Thyroid gland (tissue), 4 donors: Measurements from ENCODE around the gene PLXNA4.

Source experiments
- POLR2A ChIP-seq, 2 donors: fragments of 450-650 bp; IDR thresholded peaks; one replicate each; pipeline ENCODE4 v1.6.1; 2017; ENCODE audit warnings: antibody characterized with exemption in 2 of 2, mild to moderate bottlenecking in 2 of 2, moderate library complexity in 1 of 2
- TF ChIP-seq, protein P1 (sequence below), 6 experiments: fragments of 200-600 bp in 3 of 6; fragments of 450-650 bp in 3 of 6; sonication (generic) in 3 of 6; IDR thresholded peaks; one replicate each; pipeline ENCODE4 v1.5.1; 2016 to 2019; ENCODE audit warnings: antibody characterized with exemption in 6 of 6, mild to moderate bottlenecking in 2 of 6, inconsistent platforms in 1 of 6, moderate library complexity in 1 of 6

DNA sequence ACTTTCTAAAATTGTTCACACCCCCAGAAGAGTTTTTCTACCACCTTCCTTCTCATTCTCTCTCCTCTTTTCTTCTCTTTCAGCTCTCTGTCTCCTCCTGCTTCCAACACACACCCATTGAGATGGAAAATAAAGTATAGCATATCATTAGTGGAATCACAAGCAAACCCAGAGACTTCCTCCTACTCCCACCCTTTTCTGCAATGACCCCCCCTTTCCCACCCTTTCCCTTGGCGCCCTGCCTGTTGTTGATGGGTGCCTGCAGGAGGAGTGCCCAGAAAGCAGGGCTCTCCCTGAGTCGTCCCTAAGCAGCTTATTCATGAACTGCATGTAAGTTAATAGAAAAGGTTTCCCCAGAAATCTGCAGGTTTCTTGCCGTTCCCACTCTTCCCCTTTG is 300.0 kb downstream of the PLXNA4 start:
- TF ChIP-seq, protein P1, sequence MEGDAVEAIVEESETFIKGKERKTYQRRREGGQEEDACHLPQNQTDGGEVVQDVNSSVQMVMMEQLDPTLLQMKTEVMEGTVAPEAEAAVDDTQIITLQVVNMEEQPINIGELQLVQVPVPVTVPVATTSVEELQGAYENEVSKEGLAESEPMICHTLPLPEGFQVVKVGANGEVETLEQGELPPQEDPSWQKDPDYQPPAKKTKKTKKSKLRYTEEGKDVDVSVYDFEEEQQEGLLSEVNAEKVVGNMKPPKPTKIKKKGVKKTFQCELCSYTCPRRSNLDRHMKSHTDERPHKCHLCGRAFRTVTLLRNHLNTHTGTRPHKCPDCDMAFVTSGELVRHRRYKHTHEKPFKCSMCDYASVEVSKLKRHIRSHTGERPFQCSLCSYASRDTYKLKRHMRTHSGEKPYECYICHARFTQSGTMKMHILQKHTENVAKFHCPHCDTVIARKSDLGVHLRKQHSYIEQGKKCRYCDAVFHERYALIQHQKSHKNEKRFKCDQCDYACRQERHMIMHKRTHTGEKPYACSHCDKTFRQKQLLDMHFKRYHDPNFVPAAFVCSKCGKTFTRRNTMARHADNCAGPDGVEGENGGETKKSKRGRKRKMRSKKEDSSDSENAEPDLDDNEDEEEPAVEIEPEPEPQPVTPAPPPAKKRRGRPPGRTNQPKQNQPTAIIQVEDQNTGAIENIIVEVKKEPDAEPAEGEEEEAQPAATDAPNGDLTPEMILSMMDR (IDR thresholded peaks at IDR 0.05), result no peak
- no peak for TF ChIP-seq POLR2A (IDR thresholded peaks at IDR 0.05)
